Cerebellar nuclear complex (tissue), 1 donor: ENCODE data around the gene RNPEPL1.

Source experiments
- DNase-seq, 2 experiments: peaks; one replicate each; lab custom pipeline; 2025; lab: John Stamatoyannopoulos, UW

RNPEPL1 gene

GRCh38 chr2:240590681-240591111, 22.4 kb downstream of the RNPEPL1 start:
- DNase-seq = no peak

- no peak for DNase-seq
Measured at GRCh38 chr2:240591226-240591625, 22.9 kb downstream of the RNPEPL1 start.

- no peak for DNase-seq
Measured at GRCh38 chr2:240591784-240592183, 23.5 kb downstream of the RNPEPL1 start.

- DNase-seq = no peak
Measured at GRCh38 chr2:240593026-240593702, 24.9 kb downstream of the RNPEPL1 start.

GRCh38 chr2:240593703-240594451, 25.6 kb downstream of the RNPEPL1 start:
- DNase-seq = no peak

- no peak for DNase-seq
Measured at GRCh38 chr2:240594511-240595380, 26.5 kb downstream of the RNPEPL1 start.

GRCh38 chr2:240595381-240596079, 27.2 kb downstream of the RNPEPL1 start:
- DNase-seq = no peak

GRCh38 chr2:240596080-240596460, 27.8 kb downstream of the RNPEPL1 start:
- DNase-seq = no peak

- DNase-seq = peak; percentile 77 to 86
Measured at GRCh38 chr2:240596491-240596931, 28.2 kb downstream of the RNPEPL1 start.

- DNase-seq = no peak
Measured at GRCh38 chr2:240597054-240597418, 28.8 kb downstream of the RNPEPL1 start.

GRCh38 chr2:240597419-240598181, 29.3 kb downstream of the RNPEPL1 start:
- no peak for DNase-seq

GRCh38 chr2:240598311-240598911, 30.1 kb downstream of the RNPEPL1 start:
- no peak for DNase-seq

GRCh38 chr2:240599141-240599583, 30.9 kb downstream of the RNPEPL1 start:
- DNase-seq = no peak

GRCh38 chr2:240600451-240600961, 32.2 kb downstream of the RNPEPL1 start:
- DNase-seq = no peak

- DNase-seq = no peak
Measured at GRCh38 chr2:240601061-240601830, 33.0 kb downstream of the RNPEPL1 start.

GRCh38 chr2:240601831-240602160, 33.5 kb downstream of the RNPEPL1 start:
- no peak for DNase-seq

GRCh38 chr2:240602266-240603050, 34.2 kb downstream of the RNPEPL1 start:
- DNase-seq = no peak

GRCh38 chr2:240603081-240603835, 35.0 kb downstream of the RNPEPL1 start:
- DNase-seq = no peak
